ENCODE results near the gene CHL1.

- TF ChIP-seq POLR2A (IDR thresholded peaks at IDR 0.05) (no peak), CTCF (IDR thresholded peaks at IDR 0.05) (no peak)
These were observed 251.1 kb downstream of the CHL1 start for GRCh38 chr3:447671-448070.

Measured in esophagus squamous epithelium (tissue), 4 donors.